Adrenal gland (tissue), 5 donors: ENCODE results near the gene TMEM129.

Source experiments
- CTCF ChIP-seq, 6 experiments: fragments of 450-650 bp in 4 of 6; fragments of 200-600 bp in 2 of 6; sonication (generic) in 1 of 6; IDR thresholded peaks; 1 replicate in 5 of 6; 2 replicates in 1 of 6; pipeline versions ENCODE4 v1.5.1 to v1.8.0; 2016 to 2021; ENCODE audit warnings: antibody characterized with exemption in 6 of 6, mild to moderate bottlenecking in 2 of 6, moderate library complexity in 1 of 6
- POLR2A ChIP-seq, 2 donors: fragments of 450-650 bp; IDR thresholded peaks; one replicate each; pipeline ENCODE4 v1.6.1; 2017; ENCODE audit warnings: antibody characterized with exemption in 2 of 2, mild to moderate bottlenecking in 2 of 2, moderate library complexity in 1 of 2
- donor health status: DM: no; HTN: no; CAD: no.

GRCh38 chr4:1741208-1741607 is 20.1 kb upstream of the TMEM129 start:
- TF ChIP-seq CTCF (IDR thresholded peaks at IDR 0.05) (no peak), POLR2A (IDR thresholded peaks at IDR 0.05) (no peak)
